NCI-H1092 treated with DMSO at 0.1 percent for 48 hours (cell line): ENCODE data around the gene FUOM.

ENCODE experiments used
- DNase-seq: peaks from one replicate; lab custom pipeline; 2025; lab: John Stamatoyannopoulos, UW

Gene FUOM

DNA sequence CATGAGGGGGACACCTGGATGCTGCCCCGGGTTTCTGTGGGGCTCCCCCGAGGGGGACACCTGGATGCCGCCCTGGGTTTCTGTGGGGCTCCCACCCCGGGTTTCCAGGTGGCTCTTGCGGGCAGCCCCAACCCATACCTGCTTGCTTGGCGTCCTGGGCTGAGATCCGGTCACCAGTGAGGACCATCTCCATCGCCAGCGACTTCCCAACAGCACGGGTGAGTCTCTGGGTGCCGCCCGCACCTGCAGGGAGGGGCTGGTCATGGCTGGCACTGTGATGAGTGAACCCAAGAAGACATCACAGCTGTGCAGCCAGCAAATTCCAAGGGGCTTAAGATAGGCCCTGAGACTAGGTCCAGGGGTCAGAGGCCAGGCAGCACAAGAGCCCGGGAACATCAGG lies 8.9 kb upstream of the FUOM start:
- DNase-seq, result no peak

DNA sequence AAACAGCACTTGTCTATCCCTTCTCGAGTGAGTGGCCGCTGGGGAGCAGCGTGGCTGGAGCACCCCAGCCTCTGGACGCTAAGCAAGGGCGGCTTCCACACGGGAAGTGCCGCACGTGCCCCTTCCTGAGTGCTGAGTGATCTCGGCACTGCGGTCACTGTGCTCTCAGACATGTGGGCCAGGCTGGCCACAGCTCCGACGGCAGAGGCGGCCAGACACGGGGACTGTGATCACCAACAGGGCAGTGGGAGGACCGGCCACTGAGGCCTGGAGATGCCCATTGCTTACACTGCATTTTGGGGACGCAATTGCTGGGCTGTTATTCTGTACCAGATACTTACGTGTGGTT lies 8.3 kb upstream of the FUOM start:
- no peak for DNase-seq

DNA sequence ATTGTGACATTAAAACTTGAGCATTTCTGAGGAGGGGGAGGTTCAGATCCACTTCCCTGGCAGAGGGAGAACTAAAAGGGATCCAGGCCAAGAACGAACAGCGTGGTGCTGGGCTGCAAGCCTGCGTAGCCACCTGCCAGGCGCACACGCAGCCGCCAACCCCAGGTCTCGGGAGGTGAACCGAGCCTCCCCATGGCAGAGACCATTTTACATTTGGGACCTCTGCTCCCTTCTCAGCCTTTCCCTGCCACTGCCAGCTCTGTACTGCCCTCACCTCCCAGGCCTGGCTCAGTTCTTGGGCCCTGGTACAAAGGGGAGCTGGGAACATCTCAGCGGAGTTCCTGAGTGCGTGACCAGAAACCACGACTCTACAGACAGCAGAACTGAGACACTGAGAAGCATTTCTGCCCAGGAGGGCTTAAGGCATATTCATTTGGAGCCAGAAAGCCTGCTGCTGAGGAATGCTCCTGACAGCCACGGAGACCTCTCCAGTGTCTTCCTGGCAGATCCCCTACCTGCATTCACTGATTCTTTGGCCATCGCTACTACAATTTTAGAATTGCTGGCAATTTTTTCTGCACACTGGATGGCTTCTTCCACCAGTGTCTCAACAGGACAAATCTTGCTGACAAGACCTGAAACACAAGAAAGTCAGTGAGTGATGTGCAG lies 7.8 kb upstream of the FUOM start:
- DNase-seq, result peak; percentile 71

DNA sequence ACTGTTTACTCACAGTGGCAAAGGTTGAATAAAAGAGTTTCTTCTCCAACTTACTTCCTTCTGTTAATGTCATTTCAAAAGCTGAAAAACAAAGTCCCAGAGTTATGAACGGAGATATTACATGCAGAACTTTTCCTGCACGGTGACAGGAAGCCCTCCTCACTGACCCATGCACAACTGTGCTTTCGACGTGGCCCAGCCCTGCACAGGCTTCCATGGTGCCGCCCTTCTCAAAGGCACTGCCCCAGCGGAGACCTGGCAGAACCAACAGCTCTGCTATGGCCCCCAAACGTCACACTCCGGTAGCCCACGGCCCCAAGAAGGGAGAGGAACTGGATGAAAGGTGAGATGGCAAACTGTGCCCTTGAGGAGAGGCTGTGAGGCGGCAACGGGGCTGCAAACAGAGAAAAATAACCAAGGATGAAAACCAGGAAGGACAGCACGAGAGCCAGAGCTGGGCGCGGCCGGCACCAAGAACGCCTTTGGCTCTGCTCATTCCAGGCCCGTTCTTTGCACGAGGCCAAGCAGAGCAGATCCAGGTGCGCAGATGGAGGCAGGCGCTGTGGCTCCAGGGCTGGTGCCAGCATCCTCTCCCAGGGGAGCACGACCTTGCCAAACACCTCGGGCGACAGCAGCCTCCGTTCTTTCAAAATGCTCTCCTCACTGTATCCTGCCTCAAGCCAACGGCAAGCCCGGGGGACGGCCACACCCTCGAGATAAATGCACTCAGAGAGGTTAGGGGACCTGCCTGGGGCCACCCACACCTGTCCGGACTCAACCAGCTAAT lies 7.0 kb upstream of the FUOM start:
- DNase-seq, result peak; percentile 71

DNA sequence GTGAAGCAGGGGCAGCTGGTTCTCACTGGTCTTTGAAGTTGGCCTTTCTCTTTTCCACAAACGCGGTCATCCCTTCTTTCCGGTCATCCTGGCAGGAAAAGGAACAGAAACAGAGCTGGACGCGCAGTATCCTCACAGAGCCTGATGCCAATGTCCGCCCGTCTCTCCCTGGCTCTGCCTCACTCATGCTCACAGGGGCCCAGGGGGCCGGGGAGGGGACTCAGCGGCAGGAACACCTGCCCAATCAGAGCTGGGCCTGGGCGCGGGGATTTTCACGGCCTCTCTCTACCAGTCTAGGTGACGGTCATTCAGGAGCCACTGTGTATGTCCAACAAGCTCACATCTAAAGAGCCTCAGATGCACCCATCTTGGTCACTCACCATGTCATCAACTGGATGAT lies 5.0 kb upstream of the FUOM start:
- no peak for DNase-seq

DNA sequence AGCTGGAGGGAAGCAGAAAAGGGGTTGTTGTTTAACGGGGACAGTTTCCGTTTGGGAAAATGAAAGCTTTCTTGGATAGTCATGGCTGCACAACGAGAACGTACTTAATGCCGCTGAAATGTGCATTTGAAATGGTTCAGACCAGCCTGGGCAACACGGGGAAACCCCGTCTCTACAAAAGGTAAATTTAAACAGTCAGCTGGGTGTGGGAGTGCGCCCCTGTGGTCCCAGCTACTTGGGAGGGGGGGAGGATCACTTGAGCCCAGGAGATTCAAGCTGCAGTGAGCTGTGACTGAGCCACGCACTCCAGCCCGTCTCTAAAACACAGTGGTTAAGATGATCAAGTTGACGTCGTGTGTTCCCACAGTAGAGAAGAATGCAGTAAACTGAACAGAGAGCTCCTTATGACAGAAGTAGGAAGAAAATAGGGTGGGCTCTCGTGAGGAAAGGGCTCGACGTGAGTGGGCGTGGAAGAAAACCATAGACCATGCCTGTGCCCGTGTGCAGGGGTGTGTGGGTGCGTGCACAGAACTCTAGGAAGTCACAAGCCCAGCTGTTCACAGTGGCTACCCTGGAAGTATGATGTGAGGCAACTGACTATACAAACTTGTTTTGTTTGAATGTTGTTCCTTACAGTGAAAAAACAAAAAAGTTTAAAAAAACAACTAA lies 4.1 kb upstream of the FUOM start:
- no peak for DNase-seq

DNA sequence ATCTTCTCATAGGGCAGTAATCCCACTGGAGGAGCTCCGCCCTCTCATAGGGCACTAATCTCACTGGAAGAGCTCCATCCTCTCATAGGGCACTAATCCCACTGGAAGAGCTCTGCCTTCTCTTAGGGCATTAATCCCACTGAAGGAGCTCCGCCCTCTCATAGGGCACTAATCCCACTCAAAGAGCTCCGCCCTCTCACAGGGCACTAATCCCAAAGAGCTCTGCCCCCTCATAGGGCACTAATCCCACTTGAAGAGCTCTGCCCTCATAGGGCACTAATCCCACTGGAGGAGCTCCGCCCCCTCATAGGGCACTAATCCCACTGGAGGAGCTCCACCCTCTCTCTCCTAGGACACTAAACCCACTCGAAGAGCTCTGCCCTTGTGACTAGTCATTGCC lies 3.4 kb upstream of the FUOM start:
- DNase-seq, result no peak

DNA sequence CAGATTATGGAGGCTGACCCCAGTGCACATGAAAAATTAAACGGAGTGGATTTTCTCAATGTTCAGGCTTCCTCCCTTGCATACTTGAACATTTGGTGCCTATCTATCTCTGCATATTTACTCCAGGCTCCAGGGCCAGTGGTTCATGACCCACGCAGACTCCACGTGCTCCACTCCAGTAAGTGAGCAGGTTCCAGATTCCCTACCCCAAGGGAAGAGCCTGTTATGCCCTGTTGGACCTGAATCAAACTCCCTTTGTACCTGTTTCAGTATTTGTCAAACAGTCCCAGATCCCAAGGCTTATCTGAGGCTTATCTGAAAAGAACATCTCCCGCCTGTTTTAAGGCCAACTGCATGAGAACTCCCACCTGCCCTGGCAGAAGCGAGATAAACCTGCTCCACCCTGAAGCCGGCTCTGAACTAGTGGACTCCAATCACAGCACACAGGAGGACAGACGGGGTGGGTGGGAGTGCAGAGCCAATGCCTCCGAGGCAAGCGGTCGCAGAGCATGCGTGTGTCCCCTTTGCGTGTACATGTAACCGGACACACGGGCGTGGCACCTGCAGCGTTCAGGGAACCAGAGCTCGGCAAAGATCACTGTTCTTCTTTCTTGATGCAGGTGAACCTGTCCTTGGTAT lies 2.3 kb upstream of the FUOM start:
- no peak for DNase-seq

DNA sequence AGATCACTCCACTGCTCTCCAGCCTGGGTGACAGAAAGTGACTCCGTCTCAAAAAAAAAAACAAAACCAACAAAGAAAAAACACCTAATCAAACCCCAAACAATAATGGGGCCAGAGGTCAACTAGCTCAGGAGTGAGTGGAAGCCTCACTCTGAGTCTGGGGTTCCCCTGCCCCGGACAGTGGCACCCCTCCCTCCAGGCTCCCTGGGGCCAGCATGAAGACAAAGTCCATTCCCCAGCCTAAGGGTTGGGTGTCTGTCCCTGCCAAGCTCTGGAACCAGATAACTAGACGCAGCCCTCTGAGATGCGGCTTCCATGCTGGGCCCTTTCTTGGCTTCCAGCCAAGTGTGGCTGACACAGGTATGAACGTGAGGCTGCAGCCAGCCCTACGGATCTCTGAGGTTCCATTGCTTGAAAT lies 1.7 kb upstream of the FUOM start:
- peak; percentile 29 for DNase-seq

DNA sequence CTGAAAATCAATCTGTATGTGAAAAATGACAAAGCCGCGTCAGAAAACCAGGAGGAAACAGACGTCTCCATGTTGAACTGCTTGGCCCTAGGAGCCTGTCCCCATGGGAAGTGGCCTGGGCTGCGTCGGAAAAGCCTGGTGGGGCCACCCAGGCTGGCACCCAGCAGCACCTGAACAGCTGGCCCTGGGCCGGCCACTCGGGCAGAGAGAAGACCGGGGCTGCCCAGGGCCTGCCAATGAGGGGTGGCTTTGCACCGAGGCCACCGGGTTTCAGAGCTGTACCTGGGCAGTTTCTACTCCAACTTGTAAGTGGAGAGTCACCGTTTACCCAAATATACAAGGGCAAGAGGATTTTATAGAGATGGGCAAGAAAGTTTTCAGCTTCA lies 1.1 kb upstream of the FUOM start:
- no peak for DNase-seq

DNA sequence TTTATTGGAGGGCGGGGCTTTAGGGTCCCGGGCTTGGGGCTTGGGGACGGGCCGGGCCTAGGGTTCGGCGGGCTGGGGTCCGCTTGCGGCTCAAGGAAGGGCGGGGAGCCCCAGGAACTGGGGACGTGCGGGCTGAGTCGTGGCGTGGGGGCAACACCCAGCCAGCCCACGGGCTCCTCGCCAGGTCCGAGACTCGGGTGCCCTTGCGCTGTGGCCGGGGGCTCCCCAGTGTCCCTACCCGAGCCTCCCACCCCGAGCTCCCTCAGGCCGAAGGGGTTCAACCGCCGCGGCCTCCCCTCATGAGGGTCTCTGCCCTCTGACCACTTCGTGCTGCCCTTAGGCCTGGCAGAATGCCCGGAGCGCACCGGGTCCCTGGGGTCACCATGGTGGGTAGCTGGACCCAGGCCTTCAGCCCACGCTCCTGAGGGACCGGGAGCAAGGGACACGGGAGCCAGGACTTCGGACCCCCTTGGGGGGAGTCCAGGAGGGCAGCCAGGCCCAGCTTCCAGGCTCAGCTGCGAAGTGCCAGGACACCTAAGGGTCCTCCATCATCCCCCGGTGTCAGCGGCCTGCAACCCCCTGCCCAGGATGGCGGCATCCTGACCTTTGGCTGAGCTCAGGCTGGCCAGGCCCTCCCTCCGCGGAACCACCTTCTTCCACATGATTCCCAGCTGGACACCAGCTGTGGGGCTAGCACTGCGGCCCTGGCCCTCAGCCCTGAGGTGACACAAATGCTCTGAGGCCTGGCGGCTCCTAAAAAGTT lies 524 bp upstream of the FUOM start:
- DNase-seq, result no peak

DNA sequence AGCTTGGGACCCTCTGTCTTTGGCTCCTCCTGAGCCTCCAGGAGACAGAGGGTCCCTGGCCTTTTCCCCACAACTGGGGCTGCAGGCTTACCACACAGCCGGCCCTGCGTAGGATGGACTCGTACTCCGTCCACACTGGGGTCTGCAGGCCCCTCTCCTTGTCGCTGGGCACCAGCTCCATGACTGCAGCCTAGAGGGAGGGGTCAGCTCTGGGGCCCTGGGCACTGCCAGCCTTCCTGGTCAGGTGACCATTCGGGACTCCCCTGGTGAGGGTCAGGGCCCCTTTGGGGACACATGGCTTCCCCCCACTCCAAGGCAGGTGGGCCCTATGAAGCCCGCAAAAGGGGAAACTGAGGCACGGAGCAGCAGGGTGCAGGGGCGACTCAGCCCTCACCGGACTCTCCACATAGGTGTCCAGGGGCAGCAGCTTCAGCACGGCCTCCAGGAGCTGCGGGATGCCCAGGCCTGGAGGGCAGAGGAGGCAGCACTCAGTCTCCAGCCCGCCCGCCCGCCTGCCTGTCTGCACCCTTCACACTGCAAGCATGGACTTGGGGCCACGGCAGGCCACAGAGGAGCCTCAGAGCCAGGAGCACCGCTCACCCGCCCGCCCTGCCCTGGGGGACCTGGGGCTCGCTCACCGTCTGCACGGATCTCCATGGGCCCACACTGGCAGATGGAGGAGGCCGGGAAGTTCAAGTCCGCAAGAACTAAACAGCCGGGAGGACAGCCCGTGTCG lies 1.1 kb downstream of the FUOM start:
- no peak for DNase-seq

DNA sequence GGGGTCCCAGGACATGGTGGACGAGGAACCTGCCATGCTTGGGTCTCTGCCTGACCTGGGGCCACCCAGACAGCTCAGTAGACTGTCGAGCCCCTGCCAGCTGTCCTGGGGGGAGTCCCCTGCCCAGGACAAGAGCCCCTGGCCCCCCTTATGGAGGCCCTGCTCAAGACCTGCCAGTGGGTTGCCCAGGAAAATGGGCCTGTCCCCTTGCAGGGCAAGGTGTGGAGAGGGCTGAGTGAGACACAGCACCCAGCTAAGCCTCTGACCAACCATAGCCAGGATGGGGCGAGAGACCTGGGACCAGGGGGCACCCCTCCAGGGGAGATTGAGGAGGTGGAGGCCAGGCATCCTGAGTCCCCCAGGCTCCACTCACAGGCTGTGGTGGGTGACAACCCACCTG lies 1.8 kb downstream of the FUOM start:
- DNase-seq, result no peak

DNA sequence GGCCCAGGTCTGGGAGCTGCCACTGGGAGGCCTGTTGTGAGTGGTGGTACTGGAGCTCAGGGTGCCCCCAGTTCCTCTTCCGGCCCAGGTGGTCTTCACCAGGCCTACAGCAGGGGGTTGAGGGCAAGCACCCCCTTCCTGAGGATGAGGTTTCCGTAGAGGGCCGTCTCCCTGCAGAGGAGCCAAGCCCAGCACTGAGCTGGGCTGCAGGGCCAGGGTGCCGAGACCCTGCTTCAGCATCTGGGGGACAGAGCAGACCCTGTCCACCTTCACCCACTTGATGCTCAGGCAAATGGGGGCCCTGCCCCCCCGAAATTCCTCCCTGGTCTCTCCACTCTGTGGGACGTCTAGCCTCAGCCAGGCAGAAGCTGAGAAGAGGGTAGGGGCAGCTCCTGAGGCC lies 2.6 kb downstream of the FUOM start:
- no peak for DNase-seq

DNA sequence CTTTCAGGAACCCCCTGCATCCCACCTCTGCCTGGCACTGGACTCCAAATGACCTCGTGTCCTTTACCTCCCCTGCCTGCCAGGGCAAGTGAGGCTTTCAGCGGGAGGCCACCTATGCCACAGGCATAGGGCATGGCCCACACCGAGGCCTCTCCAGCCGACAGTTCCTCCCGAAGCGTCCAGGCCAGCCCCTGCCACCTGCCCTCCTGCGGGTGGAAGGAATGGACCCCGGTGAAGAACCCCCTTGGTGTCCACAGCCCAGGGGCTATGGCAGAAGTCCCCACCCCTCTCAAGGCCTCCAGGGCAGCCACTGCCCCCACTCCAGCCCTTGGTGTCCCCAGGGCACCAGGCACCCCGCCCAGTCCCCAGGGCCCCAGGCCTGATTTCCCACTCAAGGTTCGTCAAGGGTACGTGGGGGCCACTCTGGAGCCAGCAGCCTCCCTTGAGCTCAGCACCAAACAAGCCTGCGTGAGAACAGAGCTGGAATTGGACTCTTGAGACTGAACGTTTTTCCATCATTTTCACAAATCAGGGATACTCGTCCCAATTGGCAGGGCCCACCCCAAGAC lies 3.1 kb downstream of the FUOM start:
- DNase-seq, result no peak

DNA sequence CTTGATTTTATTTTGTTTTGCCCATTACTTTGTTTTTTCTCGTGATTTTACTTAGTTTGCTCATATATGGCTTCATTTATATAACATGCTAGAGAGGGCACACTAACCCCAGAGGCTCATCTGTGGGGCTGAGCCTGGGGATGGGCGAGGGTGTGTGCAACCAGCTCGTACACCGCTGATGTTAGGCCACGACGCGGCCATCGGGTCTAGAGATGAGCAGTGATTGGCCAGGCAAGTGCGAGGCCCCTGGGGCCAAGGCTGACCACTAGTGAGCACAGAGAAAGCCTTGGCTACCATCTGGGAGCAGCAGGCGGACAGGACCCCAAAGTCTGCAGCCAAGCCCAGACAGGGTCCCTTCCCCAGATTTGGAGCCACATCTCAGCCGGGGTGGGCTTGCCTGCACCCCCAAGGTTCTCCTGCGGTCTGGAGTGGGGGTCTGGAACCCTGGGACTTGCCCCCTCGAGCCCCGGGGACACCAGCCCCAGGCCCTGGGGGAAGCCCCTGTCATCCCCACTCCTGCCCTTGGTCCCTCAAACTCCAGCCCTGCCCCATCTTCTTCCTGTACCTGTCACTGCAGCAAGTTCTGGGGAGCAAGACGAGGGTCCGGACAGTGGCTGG lies 3.7 kb downstream of the FUOM start:
- no peak for DNase-seq

DNA sequence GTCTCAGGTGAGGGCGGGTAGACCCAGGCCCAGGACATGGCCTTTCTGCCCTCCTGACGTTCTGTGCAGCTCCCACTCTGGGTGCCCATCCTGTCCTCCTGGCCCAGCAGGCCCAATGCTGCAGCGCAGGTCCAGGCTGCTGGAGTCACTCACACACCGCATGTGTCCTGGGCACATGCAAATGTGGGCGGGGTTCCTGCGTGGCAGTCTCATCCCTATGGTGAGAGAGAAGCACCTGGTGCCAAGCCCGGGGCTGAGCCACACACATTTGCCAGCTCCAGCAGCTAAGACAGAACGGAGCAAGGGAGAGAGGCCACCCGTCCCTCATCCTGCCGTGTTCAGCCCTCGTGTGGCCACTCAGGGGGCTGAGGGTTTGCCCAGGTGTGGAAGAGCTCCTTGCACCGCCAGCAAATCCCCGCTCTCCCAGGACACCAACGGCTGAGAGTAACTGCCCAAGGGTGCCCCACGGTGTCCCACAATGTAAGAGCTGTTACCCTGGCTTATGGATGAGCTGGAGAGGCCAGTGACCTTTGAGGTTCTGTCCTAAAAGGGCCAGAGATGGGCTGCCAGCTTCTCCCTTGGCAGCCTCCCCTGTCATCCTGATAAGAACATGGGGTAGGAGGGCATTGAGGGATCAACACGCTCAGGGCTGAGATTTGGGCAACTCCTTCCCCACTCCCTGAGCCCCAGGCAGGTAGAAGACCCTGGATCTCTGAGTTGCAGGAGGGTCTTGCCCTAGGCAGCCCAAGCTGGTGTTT lies 4.4 kb downstream of the FUOM start:
- no peak for DNase-seq

DNA sequence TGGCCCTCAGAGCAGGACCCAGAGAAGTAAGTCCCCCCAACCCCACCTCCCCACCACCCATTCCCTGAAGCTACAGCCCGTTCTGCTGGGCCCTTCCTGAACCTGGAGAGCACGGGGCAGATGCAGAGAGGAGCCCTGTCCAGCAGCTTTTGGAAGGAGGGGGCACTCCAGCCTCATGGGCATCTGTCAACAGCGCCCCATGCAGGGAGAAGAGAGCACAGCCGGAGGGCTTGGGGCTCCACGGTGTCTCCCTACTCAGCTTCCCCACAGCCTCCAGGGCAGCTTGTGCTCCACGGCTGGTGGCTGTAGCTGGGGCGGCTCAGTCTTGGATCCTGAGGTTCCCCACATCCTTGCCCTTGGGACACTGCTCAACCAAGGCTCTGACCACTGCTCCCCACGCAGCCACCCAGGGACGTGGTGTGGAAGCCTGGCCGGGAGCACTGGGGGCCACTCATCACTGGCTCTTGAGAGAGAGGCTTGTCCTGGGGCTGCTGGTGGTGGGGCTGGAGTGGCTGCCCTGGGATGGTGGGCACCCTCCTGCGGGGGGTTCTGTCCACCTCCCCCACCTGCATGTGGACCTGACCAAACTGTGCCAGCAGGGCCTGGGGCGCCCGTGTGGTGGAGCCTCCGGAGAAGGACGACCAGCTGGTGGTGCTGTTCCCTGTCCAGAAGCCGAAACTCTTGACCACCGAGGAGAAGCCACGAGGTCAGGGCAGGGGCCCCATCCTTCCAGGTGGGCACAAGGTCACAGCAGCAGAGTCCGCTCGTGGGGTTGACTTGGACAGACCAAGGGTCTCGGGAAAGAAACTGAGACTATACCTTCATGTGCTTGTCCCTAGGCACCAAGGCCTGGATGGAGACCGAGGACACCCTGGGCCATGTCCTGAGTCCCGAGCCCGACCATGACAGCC lies 6.2 kb downstream of the FUOM start:
- no peak for DNase-seq

DNA sequence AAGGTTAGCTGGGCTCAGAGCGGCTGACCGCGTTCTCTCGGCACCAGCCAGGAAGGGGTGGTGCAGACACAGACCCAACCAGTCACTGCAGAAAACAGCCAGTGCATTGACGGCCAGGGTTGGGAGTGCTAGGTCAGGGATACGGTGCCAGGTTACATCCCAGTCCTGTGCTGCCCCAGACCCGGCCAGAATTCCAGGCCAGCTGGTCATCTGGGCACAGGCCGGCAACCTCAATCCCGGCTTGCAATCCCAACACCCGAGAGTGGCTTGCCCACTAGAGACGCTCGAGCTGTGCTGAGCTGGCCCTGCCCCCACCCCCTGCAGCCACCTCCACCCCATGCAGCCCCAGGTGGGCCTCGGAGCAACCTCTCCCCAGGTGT lies 6.9 kb downstream of the FUOM start:
- no peak for DNase-seq
